Choroid plexus epithelial cell (primary cell): Measurements from ENCODE around the gene SLC35D1.

ENCODE experiments used
- DNase-seq: peaks from one replicate; pipeline ENCODE4 v3.0.0-alpha.2; 2010; ENCODE audit warnings: low read depth
- H3K4me3 ChIP-seq: 2 replicates; pipeline ENCODE4 v1.5.1; 2011; ENCODE audit warnings: low read depth, mild to moderate bottlenecking, control low read depth, low read length, moderate library complexity
- CTCF ChIP-seq: conservative IDR thresholded peaks from 2 replicates; pipeline ENCODE4 v1.5.1; 2011; ENCODE audit warnings: low read depth, mild to moderate bottlenecking, control low read depth, inconsistent platforms, low read length, moderate library complexity

SLC35D1 gene

GRCh38 chr1:67031859-67032247, 22.1 kb downstream of the SLC35D1 start:
- TF ChIP-seq CTCF, result no peak
- no peak for DNase-seq
- no peak overlapping the region for H3K4me3 ChIP-seq

GRCh38 chr1:67031121-67031858, 22.7 kb downstream of the SLC35D1 start:
- peak; percentile 15 for DNase-seq
- no peak for TF ChIP-seq CTCF
- H3K4me3 ChIP-seq, result no peak overlapping the region

- DNase-seq, result no peak
- TF ChIP-seq CTCF, result no peak
- H3K4me3 ChIP-seq, result no peak overlapping the region
Measured at GRCh38 chr1:67029472-67029871, 24.5 kb downstream of the SLC35D1 start.

GRCh38 chr1:67020765-67021164, 33.2 kb downstream of the SLC35D1 start:
- no peak for TF ChIP-seq CTCF
- no peak for DNase-seq
- H3K4me3 ChIP-seq, result no peak overlapping the region

GRCh38 chr1:67020304-67020703, 33.6 kb downstream of the SLC35D1 start:
- no peak overlapping the region for H3K4me3 ChIP-seq
- DNase-seq, result peak; percentile 73
- TF ChIP-seq CTCF, result no peak

- no peak for TF ChIP-seq CTCF
- peak; percentile 54 for DNase-seq
- no peak overlapping the region for H3K4me3 ChIP-seq
Measured at GRCh38 chr1:67019600-67020136, 34.3 kb downstream of the SLC35D1 start.

GRCh38 chr1:67019121-67019520, 34.8 kb downstream of the SLC35D1 start:
- no peak overlapping the region for H3K4me3 ChIP-seq
- TF ChIP-seq CTCF, result no peak
- DNase-seq, result no peak
